Cardiac muscle cell (in vitro differentiated cells and primary cell): ENCODE data around the gene ARMC8. TPM values are rescaled to one million over a fixed set of nuclear protein-coding genes. Genes with fewer than 3 reads are reported as not detected.

Experiments
- DNase-seq, 2 donors: peaks; one replicate each; pipeline versions ENCODE4 v3.0.0 to v3.0.0-alpha.2; 2010 to 2017; ENCODE audit warnings: low read depth in 1 of 2, low spot score in 1 of 2
- H3K27ac ChIP-seq: fragments of 200-600 bp; sonication (generic); 2 replicates; pipeline ENCODE4 v1.5.1; 2016
- H3K27me3 ChIP-seq: fragments of 200-600 bp; sonication (generic); 2 replicates; pipeline ENCODE4 v1.6.0; 2016; ENCODE audit warnings: control low read depth
- H3K36me3 ChIP-seq: fragments of 200-600 bp; sonication (generic); 2 replicates; pipeline ENCODE4 v1.5.1; 2016; ENCODE audit warnings: control low read depth
- H3K4me1 ChIP-seq: fragments of 200-600 bp; sonication (generic); 2 replicates; pipeline ENCODE4 v1.8.1; 2017; ENCODE audit warnings: low read depth, mild to moderate bottlenecking, mixed run types
- H3K4me3 ChIP-seq: fragments of 200-600 bp; sonication (generic); 2 replicates; pipeline ENCODE4 v1.5.1; 2016; ENCODE audit warnings: mild to moderate bottlenecking
- H3K9me3 ChIP-seq: fragments of 200-600 bp; sonication (generic); 2 replicates; pipeline ENCODE4 v1.5.1; 2017; ENCODE audit warnings: low read depth, mild to moderate bottlenecking, control low read depth
- CTCF ChIP-seq: IDR thresholded peaks from 2 replicates; pipeline ENCODE4 v1.5.1; 2012; ENCODE audit warnings: low read depth, mild to moderate bottlenecking, low read length
- polyA plus RNA-seq: library from polyadenylated mRNA; unstranded; fragments of >200 nt; fragmentation: Nextera tagmentation; extraction: Ambion mirVana; gene quantifications from 2 replicates; pipeline ENCODE4 v1.2.1, GENCODE V29; 2016
- total RNA-seq: library from RNA; depleted of rRNA; stranded (reverse); fragments of >200 nt; gene quantifications from 2 replicates; pipeline ENCODE4 v1.2.3, GENCODE V29; 2016

Gene ARMC8
- total and polyA plus RNA-seq, 2 experiments from 2014 or later = 33.9 to 34.5 TPM

- no peaks in the 10 kb centered on the region for H3K27me3 ChIP-seq
- H3K9me3 ChIP-seq = no peaks in the 10 kb centered on the region
- H3K4me1 ChIP-seq = no peaks in the 10 kb centered on the region
- H3K4me3 ChIP-seq = no peak overlapping the region
- H3K27ac ChIP-seq = no peak overlapping the region
- TF ChIP-seq CTCF = no peak
- H3K36me3 ChIP-seq = no peaks in the 10 kb centered on the region
- DNase-seq = no peak
Measured at GRCh38 chr3:138259126-138259525, 72.0 kb downstream of the ARMC8 start.

GRCh38 chr3:138260611-138261010, 73.5 kb downstream of the ARMC8 start:
- TF ChIP-seq CTCF = no peak
- no peaks in the 10 kb centered on the region for H3K9me3 ChIP-seq
- peak in 1 of 2 donors; percentile 4 for DNase-seq
- H3K27ac ChIP-seq = no peak overlapping the region
- H3K4me3 ChIP-seq = no peak overlapping the region
- H3K4me1 ChIP-seq = no peaks in the 10 kb centered on the region
- peaks cover 4% of the 10 kb centered on the region for H3K36me3 ChIP-seq
- H3K27me3 ChIP-seq = no peaks in the 10 kb centered on the region

- no peaks in the 10 kb centered on the region for H3K27me3 ChIP-seq
- H3K4me3 ChIP-seq = no peak overlapping the region
- no peak for TF ChIP-seq CTCF
- no peaks in the 10 kb centered on the region for H3K4me1 ChIP-seq
- H3K36me3 ChIP-seq = peaks cover 10% of the 10 kb centered on the region
- H3K27ac ChIP-seq = no peak overlapping the region
- peak in 1 of 2 donors; percentile 6 for DNase-seq
- no peaks in the 10 kb centered on the region for H3K9me3 ChIP-seq
Measured at GRCh38 chr3:138263104-138263503, 76.0 kb downstream of the ARMC8 start.

- DNase-seq = no peak
- no peaks in the 10 kb centered on the region for H3K27me3 ChIP-seq
- H3K4me1 ChIP-seq = no peaks in the 10 kb centered on the region
- peaks cover 10% of the 10 kb centered on the region for H3K36me3 ChIP-seq
- TF ChIP-seq CTCF = no peak
- H3K4me3 ChIP-seq = no peak overlapping the region
- no peak overlapping the region for H3K27ac ChIP-seq
- H3K9me3 ChIP-seq = no peaks in the 10 kb centered on the region
Measured at GRCh38 chr3:138265745-138266144, 78.6 kb downstream of the ARMC8 start.

GRCh38 chr3:138267083-138267482, 80.0 kb downstream of the ARMC8 start:
- Histone ChIP-seq H3K27me3 (no peaks in the 10 kb centered on the region), H3K27ac (no peak overlapping the region), H3K4me3 (no peak overlapping the region), H3K9me3 (no peaks in the 10 kb centered on the region), H3K4me1 (no peaks in the 10 kb centered on the region), H3K36me3 (peaks cover 14% of the 10 kb centered on the region)
- DNase-seq = no peak
- no peak for TF ChIP-seq CTCF

DNA sequence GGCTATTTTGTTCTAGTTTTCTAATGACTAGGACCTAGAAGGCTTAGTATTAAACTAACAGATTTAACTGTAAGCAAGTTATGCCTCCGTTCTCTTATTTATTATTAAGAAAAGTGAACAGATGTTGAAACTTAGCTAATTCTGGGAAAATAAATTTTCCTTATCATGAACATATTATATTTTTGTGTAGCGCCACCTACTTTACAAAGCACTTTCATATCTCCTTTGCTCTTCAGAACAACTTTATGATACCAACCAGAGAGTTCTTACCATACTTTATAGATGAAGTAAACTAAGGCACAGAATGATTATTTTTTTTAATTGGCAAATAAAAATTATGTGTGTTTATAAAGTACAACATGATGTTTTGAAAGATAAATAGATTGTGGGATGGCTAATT, 83.1 kb downstream of the ARMC8 start:
- H3K9me3 ChIP-seq = no peaks in the 10 kb centered on the region
- TF ChIP-seq CTCF = no peak
- H3K36me3 ChIP-seq = peaks cover 43% of the 10 kb centered on the region
- no peaks in the 10 kb centered on the region for H3K4me1 ChIP-seq
- H3K27me3 ChIP-seq = no peaks in the 10 kb centered on the region
- H3K27ac ChIP-seq = no peak overlapping the region
- no peak overlapping the region for H3K4me3 ChIP-seq
- no peak for DNase-seq
